ENCODE data around the gene MAPK4. TPM values are rescaled to one million over a fixed set of nuclear protein-coding genes. Genes with fewer than 3 reads are reported as not detected.

MAPK4 gene
- total and polyA plus RNA-seq, 2 of the 4 experiments (the other 2 are of a cell fraction) = not detected

DNA sequence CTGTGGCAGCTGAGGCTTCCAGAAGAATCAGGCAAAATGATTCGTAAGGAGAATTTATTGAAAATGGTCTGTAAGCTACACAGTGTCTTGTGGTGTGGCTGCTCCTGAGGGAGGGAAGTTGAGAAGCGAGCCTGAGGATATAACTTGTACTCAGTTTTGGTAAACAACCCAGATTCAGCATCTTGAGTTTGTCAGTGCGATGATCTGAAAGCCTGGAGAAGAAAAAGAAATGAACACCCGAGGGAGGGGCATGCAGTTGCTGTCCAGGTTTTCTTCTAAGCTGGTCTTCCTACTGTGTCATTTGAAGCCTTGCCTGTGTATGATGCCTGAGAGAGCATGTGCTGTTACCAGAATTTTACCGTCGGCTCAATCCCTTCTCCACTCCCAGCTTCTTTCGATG, 87.3 kb downstream of the MAPK4 start:
- ChIA-PET POLR2A (ENCODE audit: unreplicated experiment) (no interaction called here), CTCF (no interaction called here)
- H2BK15ac ChIP-seq (ENCODE audit: low read depth, low read length) = no peak overlapping the region
- H3K27me3 ChIP-seq (ENCODE audit: control insufficient read depth, insufficient read depth, low read length) = no peaks in the 10 kb centered on the region
- no peak overlapping the region for H2BK20ac ChIP-seq (ENCODE audit: low read depth, low read length)
- no peaks in the 10 kb centered on the region for H3K4me1 ChIP-seq (ENCODE audit: control insufficient read depth, insufficient read depth, low read length)
- in situ Hi-C loops (cut with MboI; ENCODE audit: low sequenced_read_pairs) (no loop called here), intact Hi-C loops (cut with micrococcal nuclease) (no loop called here), dilution Hi-C loops (cut with HindIII; ENCODE audit: low sequenced_read_pairs, unreplicated experiment) (no loop called here)
- no peak overlapping the region for H2BK5ac ChIP-seq (ENCODE audit: low read depth, low read length, poor library complexity, severe bottlenecking)
- H3K23ac ChIP-seq (ENCODE audit: low read depth, low read length) = no peak overlapping the region
- no peaks in the 10 kb centered on the region for H3K36me3 ChIP-seq (ENCODE audit: control insufficient read depth, insufficient read depth, low read length)
- WGBS, 2 experiments (ENCODE audit: extremely low coverage in 2 of 2, insufficient read length in 1 of 2) = 38% methylated on average over 2 of the region's 7 CpGs; no CpG with 5 or more reads in 1 of the 2 experiments
- no peak overlapping the region for H3K18ac ChIP-seq (ENCODE audit: low read depth, low read length)
- DNase-seq (no peak), ATAC-seq (ENCODE audit: low read depth) (no peak)
- BruUV-seq (replicated peaks) = no TSS peak
- H4K8ac ChIP-seq (ENCODE audit: low read depth in 2 of 2, low read length in 2 of 2) = no peak overlapping the region
- no peak overlapping the region for H2AK9ac ChIP-seq (replicated peaks; ENCODE audit: low read depth, low read length, poor library complexity)
- H3K4me2 ChIP-seq (ENCODE audit: low read depth, low read length) = no peak overlapping the region
- no peaks in the 10 kb centered on the region for H3K9me1 ChIP-seq (ENCODE audit: insufficient read depth, low read length)
- no peak overlapping the region for H4K91ac ChIP-seq (ENCODE audit: insufficient read depth, low read depth, low read length)
- H4K5ac ChIP-seq (ENCODE audit: low read depth, low read length) = no peak overlapping the region
- no peaks in the 10 kb centered on the region for H3K79me1 ChIP-seq (ENCODE audit: low read depth in 1 of 2, low read length in 2 of 2)
- H2BK120ac ChIP-seq (ENCODE audit: low read depth, low read length) = no peak overlapping the region
- no peak overlapping the region for H3K4ac ChIP-seq (ENCODE audit: low read depth, low read length)
- no peak overlapping the region for H3K9ac ChIP-seq (ENCODE audit: low read depth, low read length)
- TF ChIP-seq MAZ (IDR thresholded peaks at IDR 0.05; ENCODE audit: borderline replicate concordance, low read depth, low read length) (no peak), RCOR1 (IDR thresholded peaks at IDR 0.05; ENCODE audit: insufficient replicate concordance, low read length) (no peak), MAFK (IDR thresholded peaks at IDR 0.05; ENCODE audit: low read depth, low read length) (no peak), CTCF (conservative IDR thresholded peaks at IDR 0.05; ENCODE audit: low read depth, low read length) (no peak), FOS (IDR thresholded peaks at IDR 0.05; ENCODE audit: low read depth, low read length) (no peak), NFE2L2 (IDR thresholded peaks at IDR 0.05; ENCODE audit: low read depth, low read length) (no peak), MXI1 (IDR thresholded peaks at IDR 0.05; ENCODE audit: borderline replicate concordance, low read depth, low read length) (no peak), RAD21 (IDR thresholded peaks at IDR 0.05; ENCODE audit: low read length) (no peak)
- no peak overlapping the region for H2AK5ac ChIP-seq (ENCODE audit: low read depth, low read length)
- no peak overlapping the region for H3K14ac ChIP-seq (replicated peaks; ENCODE audit: low read depth, low read length)
- H4K20me1 ChIP-seq (ENCODE audit: insufficient read depth, low read length) = no peaks in the 10 kb centered on the region
- H3K56ac ChIP-seq (ENCODE audit: extremely low read depth, insufficient read depth, low read length) = no peak overlapping the region
- H3K9me3 ChIP-seq (ENCODE audit: control insufficient read depth, insufficient read depth, low read length) = no peaks in the 10 kb centered on the region
- no peak overlapping the region for H3K4me3 ChIP-seq (ENCODE audit: insufficient read depth, low read depth, low read length)
- no peak overlapping the region for H2AFZ ChIP-seq (replicated peaks; ENCODE audit: low read length, poor library complexity)
- H3K27ac ChIP-seq (ENCODE audit: insufficient read depth, low read length) = no peak overlapping the region
